GM20431 (cell line): ENCODE data around the gene TNNC2.
"Not testable (repeated sequence)": the region's sequence is repeated elsewhere in the genome, so short reads cannot be mapped to it uniquely, and the experiment has no call there.

Experiments used
- in situ Hi-C: fragments of 300-500 bp; cut with MseI, MboI; formaldehyde crosslinking; loops from one replicate; pipeline ENCODE4 v1.15.0; 2020; ENCODE audit warnings: low sequenced_read_pairs; ENCODE audit not compliant: unreplicated experiment

TNNC2 gene

DNA sequence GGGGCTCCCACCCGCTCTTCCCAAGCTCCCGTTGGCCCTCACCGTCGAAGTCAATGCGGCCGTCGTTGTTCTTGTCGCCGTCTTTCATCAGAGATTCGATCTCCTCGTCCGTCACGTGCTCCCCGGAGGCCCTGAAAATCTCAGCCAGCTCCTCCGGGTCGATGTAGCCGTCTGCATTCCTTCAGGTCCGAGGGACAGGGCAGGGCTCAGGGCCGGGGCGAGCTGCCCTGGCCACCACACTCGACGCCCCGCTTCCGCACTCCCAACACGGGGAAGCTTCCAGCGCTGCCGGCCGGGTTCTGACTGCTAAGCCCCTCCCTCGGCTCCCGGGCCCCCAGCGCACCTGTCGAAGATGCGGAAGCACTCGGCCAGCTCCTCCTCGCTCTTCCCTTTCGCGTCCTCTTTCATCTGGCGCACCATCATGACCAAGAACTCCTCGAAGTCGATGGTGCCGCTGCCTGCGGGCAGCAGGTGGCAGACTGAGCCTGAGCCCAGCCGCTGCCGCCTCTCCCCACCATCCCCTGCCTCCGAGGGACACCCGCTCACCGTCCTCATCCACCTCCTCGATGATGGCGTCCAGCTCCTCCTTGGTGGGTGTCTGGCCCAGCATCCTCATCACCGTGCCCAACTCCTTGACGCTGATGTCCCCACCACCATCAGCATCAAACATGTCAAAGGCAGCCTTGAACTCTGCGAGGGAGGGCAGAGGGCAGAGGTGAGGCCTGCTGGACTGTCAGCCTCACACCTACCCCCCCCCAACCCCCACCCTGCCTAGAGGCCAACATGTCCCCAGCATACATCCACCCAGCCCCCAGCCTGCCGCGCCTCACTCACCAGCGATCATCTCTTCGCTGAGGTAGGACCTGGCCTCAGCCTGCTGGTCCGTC is 2.9 kb downstream of the TNNC2 start:
- in situ Hi-C loops = no loop called here

DNA sequence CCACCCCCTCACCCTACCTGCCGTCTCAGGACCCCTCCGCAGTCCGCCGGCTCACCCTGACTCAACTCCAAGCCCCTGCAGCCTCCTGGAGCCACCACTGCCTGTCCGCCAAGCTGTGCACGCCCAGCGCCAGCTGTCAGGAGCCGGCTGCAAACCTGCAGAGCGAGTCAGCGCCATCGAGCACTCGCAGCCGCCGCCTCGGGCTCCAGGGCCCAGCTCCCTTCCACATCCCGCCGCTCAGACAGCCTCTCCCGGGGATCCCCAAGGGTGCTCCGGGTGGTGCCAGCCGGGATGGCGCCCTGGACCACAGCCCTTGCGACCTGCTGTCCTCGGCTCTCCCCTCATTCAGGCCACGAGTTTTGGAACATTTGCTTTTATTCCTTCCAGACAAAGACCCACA is 4.3 kb downstream of the TNNC2 start:
- in situ Hi-C loops = no loop called here

DNA sequence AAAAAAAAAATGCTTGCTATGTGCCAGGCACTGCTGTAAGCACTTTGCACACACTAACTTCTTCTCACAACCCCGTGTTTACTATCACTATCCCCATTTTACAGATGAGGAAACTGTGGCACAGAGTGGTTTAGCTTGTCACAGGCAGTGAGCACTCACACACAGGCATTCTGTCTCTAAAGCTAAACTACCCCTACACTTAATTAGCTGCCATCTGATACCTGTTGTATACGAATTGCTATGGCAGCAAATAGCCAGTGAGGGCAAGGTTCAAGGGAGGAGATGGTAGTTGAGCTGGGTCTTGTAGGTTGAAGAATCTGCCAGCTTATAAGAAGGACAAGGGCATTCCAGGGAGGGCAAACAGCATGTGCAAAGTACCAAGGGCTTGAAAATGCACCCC is 5.2 kb downstream of the TNNC2 start:
- in situ Hi-C loops = no loop called here

DNA sequence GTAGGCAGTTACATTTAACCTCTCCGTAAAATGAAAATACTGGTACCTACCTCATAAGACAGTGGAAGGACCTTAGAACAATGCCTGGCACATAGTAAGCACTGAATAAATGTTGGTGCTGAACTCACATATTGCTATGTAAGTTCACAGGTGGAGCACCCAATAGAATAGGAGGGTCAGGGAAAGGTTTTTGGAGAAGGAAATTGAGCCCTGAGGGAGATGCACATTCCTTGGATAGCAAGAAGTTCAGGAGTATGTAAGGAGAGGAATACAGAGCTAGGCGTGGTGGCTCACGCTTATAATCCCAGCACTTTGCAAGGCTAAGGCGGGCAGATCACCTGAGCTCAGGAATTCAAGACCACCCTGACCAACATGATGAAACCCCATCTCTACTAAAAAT is 7.6 kb downstream of the TNNC2 start:
- in situ Hi-C loops = no loop called here

DNA sequence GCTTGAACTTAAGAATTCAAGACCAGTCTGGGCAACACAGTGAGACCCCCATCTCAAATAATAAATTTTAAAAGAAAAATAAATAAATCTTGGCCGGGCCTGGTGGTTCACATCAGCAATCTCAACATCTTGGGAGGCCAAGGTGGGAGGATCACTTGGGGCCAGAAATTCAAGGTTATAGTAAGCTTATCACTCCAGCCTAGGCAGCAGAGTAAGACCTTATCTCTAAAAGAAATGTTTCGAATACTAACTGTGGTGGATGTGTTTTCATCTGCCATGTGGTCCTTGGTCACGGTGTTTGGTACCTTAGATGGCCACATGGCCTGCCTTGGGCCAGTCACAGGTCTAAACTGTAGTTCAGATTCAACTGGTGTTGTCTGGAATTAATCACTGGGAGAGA is 8.9 kb downstream of the TNNC2 start:
- in situ Hi-C loops = no loop called here

DNA sequence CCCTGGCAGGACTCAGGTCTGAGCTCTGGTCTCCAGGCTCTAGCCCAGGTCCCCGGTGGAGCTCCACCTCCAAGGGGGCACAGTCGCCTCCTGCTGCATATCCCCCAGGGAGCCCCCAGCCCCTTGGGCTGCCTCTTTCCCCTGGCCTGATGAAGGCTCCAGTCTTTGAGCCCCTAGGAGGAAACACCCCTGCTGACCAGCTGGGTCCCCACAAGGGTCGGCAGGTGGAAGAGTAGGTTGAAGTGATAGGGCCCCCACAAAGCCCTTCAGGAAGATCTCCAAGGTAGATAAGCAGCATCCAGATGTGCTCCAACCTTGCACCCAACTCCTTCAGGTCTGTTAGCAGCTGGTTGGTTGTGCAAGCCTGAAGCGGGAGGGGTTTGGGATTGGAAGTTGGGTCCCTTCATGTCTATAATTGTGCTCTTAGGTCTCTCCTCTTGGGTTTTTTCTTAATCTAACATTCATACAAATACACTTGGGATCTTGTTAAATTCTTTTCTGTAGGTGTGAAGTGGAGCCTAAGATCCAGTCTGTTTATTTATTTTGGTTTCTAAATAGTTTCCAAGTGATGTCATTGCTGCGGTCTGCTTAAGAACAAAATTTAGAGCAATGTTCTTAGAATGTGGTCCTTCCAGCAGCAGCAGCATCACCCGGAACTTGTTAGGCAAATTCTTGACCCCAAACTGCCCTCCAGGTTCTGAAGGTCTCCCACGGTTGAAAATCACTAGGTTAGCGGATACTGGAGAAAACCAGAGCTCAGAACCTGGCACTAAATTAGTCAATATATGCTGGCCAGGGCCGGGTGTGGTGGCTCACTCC is 9.5 kb downstream of the TNNC2 start:
- in situ Hi-C loops = no loop called here

DNA sequence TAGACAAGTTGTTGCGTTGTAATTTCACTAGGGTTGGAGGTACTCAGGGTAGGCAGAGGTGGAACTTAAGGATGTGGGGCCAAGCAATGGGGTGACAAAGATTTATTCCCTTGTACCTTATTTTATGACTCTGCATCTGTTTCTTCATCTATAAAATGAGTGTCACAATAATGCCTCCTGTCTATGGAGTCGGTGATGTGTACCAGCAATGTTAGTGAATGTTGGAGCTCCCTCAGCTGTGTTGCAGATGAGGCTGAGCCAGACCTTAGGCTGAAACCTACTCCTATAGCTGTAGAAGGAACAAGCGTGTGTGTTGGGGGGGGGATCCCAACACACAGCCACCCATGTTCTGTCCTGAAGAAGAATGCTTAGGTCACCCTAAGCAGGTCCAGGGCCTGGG is 10.2 kb downstream of the TNNC2 start:
- in situ Hi-C loops = no loop called here

DNA sequence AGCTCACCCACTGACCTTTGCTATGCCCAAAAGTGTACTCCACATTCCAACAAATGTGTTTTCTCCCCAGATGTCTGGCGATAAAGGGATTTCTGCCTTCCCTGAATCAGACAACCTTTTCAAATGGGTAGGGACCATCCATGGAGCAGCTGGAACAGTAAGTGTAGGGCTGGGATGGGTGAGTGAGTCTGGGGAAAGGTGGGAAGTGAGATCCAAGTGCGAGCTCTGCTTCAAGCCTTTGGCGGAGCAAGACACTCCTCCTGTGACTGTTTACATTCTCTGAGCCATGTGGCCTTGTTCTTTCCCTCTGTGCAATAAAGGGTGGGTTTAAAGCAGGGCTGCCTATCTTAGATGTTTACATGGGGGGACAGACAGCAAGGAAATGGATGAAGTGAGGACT is 12.8 kb downstream of the TNNC2 start:
- in situ Hi-C loops = no loop called here

DNA sequence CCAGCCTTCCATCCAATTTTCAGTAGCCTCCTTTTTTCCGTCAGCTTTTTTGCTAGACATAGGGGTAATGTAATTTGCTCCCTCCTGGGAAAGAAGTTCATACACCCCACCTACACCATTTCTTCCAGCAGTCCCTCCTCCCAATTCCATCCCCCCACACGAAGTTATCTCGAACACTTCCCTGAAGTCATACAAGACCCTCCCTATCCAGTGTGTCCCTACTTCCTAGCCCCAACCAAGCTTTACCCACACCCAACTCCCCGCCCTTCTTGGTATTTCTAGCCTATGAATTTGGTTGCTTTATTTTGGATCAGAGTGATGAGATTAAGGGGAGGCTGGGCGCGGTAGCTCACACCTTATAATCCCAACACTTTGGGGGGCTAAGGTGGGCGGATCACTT is 13.6 kb downstream of the TNNC2 start:
- in situ Hi-C loops = no loop called here

DNA sequence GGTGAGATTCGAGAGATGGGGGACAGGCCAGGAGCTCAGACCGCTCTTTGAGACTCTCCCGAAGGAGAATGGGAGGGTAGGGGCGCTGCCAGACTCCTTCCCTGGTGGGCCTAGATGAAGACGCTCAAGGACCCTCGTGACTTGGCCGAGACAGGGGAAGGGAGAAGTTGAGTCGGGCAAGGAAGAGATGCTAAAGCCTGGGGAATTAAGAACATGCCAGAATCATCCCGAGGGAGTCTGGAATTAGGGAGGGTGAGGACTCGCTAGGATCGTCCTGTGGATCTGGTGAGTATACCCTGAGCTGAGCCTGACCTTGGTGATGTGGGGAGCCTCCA is 14.1 kb downstream of the TNNC2 start:
- in situ Hi-C loops = no loop called here

DNA sequence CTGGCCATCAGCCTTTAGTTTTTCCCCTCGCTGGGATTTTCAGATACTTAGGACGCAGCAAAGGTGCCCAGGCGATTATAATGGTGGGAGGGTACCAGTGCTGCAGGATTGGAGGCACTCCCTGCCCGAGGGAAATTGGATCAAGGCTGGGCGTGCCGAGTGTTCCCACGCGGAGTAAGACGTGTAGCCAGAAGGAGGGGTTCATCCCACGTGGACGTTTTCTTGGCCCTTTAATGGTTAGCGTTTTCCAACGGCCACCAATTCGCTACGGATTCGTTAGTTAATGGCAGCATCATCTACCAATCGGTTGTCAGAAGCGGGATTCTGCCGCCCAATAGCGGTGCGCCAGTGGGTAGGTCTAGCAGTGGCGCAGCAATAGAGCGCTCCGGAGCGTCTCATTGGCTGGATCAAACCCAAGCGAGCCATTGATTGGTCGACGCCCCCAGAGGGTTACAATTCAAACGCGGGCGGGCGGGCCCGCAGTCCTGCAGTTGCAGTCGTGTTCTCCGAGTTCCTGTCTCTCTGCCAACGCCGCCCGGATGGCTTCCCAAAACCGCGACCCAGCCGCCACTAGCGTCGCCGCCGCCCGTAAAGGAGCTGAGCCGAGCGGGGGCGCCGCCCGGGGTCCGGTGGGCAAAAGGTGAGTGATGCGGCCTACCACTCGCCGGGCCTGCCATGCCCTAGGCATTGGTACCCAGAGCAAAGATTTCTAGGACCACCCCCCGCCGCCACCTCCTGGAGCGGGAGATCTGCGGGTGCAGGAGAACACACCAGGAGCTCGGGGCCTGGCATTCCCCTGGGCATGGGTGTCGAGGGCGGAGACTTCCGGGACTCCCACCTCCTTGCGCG is 14.7 kb downstream of the TNNC2 start, which contains the start of gene UBE2C:
Gene UBE2C (plus strand): TSS at position 488 of the 849 bp plus-strand sequence. CDS start 52 bp downstream, at position 540.
- in situ Hi-C loops = no loop called here

DNA sequence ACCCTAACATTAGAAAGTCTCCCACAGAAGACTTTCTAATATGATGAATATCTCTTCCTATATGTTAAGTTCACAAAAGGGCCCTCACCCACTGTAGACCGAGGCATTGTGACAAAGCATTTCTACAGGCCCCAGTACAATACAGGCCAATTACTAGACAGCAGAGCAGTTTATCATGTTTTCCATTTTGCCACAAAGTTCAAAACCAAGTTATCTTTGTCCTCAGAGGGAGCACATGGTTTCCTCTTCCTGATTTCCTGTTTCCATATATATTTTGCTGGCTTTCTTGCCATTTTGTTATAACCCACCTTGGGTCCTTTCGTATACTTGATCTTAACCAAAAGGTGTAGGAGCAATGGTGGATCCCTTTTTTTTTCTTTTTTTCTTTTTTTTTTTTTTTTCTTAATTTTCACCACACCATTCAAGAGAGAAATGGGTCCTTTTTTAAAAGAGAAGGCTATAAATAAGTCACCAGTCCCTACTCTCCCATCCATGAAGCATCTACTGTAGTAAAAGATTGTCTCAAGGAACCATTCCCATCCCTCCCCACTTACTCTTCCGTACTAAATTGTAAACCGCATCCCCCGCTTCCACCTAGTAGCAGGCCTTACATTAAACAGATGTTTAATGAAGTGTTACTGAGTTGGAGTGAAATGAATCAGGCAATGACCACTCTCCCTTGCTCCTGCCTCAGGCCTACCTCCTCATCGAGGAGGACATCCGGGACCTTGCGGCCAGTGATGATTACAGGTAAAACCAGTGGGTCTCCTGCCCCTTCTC is 16.7 kb downstream of the TNNC2 start:
- in situ Hi-C loops = no loop called here

DNA sequence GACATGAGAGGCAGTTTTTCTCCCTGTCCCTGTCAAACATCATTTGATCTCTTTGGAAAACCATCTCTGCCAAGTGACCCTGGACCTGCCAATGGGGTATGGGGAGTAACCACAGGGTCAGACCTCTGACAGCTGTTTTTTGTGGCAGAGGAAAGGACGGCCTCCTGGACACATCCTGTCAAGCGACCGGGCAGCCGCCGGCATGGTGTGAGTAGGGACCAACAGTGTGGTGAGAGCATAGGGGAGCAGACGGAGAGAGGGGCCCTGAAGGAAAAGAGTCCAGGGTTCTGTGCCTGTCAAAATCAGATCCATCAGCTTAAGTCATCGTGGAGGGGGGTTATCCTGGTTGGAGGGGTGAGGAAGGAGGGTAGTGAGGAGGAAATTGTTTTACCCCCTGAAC is 25.3 kb downstream of the TNNC2 start:
- in situ Hi-C loops = no loop called here

DNA sequence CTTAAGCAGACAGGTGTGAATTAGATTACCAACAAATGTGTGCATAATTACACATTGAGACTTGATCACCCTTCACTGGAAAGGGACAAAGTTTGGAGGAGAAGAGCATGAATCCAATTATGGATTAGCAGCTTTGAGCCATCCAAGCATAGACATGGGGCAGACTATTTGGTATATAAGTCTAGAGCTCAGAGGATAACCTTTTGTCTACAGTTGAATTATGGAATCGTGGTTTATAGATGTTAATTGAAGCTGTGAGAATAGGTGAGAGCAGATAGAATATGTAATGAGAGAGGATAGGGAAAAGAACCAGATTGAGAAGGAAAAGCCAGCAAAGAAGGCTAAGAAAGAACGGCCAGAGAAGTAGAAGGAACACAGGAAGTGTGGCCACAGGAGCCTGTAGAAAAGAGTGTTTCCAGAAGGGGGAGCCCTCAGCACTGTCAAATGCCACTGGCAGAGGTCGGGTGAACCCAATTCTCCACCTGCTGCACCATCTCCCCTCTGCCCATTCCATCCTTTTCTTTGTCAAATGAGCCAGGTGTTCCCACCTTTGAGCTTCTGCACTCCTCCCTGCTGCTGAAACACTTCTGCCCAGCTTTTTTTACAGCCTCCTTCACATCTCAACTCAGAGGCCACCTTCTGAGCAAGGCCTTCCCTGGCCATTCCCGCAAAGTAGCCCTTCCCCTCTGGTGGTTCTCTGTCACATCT is 28.0 kb downstream of the TNNC2 start:
- in situ Hi-C loops = no loop called here

DNA sequence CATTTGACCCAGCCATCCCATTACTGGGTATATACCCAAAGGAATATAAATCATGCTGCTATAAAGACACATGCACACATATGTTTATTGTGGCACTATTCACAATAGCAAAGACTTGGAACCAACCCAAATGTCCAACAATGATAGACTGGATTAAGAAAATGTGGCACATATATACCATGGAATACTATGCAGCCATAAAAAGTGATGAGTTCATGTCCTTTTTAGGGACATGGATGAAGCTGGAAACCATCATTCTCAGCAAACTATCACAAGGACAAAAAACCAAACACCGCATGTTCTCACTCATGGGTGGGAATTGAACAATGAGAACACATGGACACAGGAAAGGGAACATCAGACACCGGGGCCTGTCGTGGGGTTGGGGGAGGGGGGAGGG is 29.2 kb downstream of the TNNC2 start:
- in situ Hi-C loops = not testable (repeated sequence)

DNA sequence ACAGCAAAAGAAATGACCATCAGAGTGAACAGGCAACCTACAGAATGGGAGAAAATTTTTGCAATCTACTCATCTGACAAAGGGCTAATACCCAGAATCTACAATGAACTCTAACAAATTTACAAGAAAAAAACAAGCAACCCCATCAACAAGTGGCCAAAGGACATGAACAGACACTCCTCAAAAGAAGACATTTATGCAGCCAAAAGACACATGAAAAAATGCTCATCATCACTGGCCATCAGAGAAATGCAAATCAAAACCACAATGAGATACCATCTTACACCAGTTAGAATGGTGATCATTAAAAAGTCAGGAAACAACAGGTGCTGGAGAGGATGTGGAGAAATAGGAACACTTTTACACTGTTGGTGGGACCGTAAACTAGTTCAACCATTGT is 29.6 kb downstream of the TNNC2 start:
- in situ Hi-C loops = not testable (repeated sequence)

DNA sequence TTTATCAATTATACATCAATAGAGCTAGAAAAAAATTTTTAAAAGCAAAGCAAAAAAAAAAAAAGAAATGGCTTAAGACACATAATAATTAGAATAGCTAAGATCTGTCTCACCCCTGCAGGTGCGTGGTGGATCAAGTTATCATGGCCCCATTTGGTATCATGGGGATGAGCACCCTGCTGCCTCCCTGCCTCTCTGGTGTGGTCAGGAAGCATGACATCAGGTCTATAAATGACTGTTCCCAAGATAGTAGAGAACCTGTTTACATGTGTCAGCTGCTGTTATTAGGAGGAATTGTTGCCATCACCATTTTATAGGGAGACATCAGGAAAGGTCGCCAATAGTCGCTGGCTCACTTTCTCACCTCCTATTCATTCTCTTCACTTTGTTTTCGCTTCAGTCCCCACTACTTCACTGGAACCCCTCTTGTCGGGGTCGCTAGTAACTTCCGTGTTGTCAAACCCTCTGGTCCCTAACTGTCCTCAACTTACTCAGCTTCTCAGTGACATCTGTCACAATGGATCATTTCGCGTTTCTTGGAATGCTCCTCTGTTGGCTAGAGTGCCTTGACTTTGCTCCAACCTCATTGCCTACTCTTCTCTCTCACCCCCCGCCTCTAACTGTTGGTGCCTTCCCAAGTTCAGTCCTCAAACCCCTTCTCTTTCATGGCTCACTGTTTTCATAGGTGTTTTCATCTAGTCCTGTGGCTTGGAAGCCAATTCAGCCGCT is 30.6 kb downstream of the TNNC2 start:
- in situ Hi-C loops = no loop called here

DNA sequence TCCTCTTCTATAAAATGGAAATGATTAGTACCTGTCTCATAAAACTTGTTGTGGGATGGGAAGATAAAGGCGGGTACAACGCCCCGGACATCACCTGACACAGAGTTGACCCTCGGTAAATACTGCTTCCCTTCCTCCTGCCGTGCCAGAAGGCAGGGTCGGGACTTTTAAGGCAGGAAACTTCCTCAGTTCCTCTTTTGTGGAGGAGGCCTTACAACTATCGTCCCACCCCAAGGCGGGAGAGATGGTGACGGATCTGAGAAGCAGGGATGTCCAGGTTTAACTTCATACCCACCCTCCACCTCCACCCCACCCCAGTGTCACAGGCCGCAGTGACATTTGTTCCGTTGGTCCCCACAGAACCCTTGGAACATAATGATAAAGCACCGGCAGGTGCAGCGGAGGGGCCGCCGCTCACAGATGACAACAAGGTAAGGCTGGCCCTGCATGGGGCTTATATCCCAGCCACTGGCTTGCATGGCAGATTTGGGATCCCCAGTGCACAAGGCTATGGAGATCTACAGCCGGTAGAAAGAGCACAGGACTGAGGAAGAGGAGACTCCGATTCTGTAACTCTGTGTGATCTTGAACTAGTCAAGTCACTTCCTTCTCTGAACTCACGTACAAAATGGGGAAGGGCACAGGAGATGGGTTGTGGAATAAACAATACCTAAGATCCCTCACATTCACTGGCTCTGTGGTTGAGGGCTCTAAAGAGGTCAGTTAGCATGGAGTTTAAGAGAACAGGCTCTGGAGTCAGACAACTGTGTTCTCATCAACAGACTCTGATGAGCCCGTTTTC is 34.6 kb downstream of the TNNC2 start:
- in situ Hi-C loops = no loop called here
